Suprapubic skin (tissue), 3 donors: ENCODE results near the gene DDX10.

Experiments
- POLR2AphosphoS5 ChIP-seq, 3 donors: sonication (generic); formaldehyde crosslinking; IDR thresholded peaks; one replicate each; pipeline ENCODE4 v1.6.1; 2017; ENCODE audit warnings: antibody characterized with exemption in 3 of 3
- TF ChIP-seq, protein P1 (sequence below), 2 donors: fragments of 200-600 bp in 1 of 2; fragments of 450-650 bp in 1 of 2; sonication (generic) in 1 of 2; IDR thresholded peaks; one replicate each; pipeline ENCODE4 v1.5.1; 2016 to 2019; ENCODE audit warnings: antibody characterized with exemption in 2 of 2, mild to moderate bottlenecking in 1 of 2, moderate library complexity in 1 of 2

GRCh38 chr11:108926171-108926840, 261.4 kb downstream of the DDX10 start:
- TF ChIP-seq, protein P1, sequence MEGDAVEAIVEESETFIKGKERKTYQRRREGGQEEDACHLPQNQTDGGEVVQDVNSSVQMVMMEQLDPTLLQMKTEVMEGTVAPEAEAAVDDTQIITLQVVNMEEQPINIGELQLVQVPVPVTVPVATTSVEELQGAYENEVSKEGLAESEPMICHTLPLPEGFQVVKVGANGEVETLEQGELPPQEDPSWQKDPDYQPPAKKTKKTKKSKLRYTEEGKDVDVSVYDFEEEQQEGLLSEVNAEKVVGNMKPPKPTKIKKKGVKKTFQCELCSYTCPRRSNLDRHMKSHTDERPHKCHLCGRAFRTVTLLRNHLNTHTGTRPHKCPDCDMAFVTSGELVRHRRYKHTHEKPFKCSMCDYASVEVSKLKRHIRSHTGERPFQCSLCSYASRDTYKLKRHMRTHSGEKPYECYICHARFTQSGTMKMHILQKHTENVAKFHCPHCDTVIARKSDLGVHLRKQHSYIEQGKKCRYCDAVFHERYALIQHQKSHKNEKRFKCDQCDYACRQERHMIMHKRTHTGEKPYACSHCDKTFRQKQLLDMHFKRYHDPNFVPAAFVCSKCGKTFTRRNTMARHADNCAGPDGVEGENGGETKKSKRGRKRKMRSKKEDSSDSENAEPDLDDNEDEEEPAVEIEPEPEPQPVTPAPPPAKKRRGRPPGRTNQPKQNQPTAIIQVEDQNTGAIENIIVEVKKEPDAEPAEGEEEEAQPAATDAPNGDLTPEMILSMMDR (IDR thresholded peaks at IDR 0.05), result no peak
- no peak for TF ChIP-seq POLR2AphosphoS5 (IDR thresholded peaks at IDR 0.05)
